Glutamatergic neuron (in vitro differentiated cells): ENCODE measurements around the gene TCEAL6. TPM values are rescaled to one million over a fixed set of nuclear protein-coding genes. Genes with fewer than 3 reads are reported as not detected.
"Not testable (repeated sequence)": the region's sequence is repeated elsewhere in the genome, so short reads cannot be mapped to it uniquely, and the experiment has no call there.

Experiments used
- DNase-seq: peaks from one replicate; pipeline ENCODE4 v3.0.0; 2022
- H3K27ac Mint-ChIP-seq: one replicate; pipeline ENCODE4 v1.8.0; 2020; ENCODE audit warnings: mild to moderate bottlenecking, mixed read lengths, inconsistent platforms; ENCODE audit not compliant: unreplicated experiment
- H3K27me3 Mint-ChIP-seq: one replicate; pipeline ENCODE4 v1.8.0; 2020; ENCODE audit warnings: mild to moderate bottlenecking, moderate library complexity, mixed read lengths, inconsistent platforms; ENCODE audit not compliant: unreplicated experiment
- H3K36me3 Mint-ChIP-seq: one replicate; pipeline ENCODE4 v1.8.0; 2020; ENCODE audit warnings: mild to moderate bottlenecking, mixed read lengths, inconsistent platforms; ENCODE audit not compliant: unreplicated experiment
- H3K4me1 Mint-ChIP-seq: one replicate; pipeline ENCODE4 v1.8.0; 2020; ENCODE audit warnings: mild to moderate bottlenecking, low read depth, mixed read lengths, inconsistent platforms; ENCODE audit not compliant: unreplicated experiment
- H3K4me3 Mint-ChIP-seq: one replicate; pipeline ENCODE4 v1.8.0; 2020; ENCODE audit warnings: mild to moderate bottlenecking, mixed read lengths, inconsistent platforms; ENCODE audit not compliant: unreplicated experiment
- H3K9me3 Mint-ChIP-seq: one replicate; pipeline ENCODE4 v1.8.0; 2020; ENCODE audit warnings: mild to moderate bottlenecking, moderate library complexity, mixed read lengths, inconsistent platforms; ENCODE audit not compliant: unreplicated experiment
- total RNA-seq: library from RNA; stranded (reverse); fragmentation: NEBNext Ultra II Directional; extraction: Animal tissue kit (Norgen Biotek cat#: 25700); gene quantifications from one replicate; pipeline ENCODE4 v1.2.1, GENCODE V29; 2021; ENCODE audit not compliant: unreplicated experiment
- TF ChIP-seq, protein P1 (sequence below): fragments of 200-600 bp; sonication (generic); IDR thresholded peaks from one replicate; pipeline ENCODE4 v1.5.0; 2021; ENCODE audit not compliant: partially characterized antibody, unreplicated experiment

The TCEAL6 gene
- total RNA-seq, 1 donor from 2014 or later: not detected

DNA sequence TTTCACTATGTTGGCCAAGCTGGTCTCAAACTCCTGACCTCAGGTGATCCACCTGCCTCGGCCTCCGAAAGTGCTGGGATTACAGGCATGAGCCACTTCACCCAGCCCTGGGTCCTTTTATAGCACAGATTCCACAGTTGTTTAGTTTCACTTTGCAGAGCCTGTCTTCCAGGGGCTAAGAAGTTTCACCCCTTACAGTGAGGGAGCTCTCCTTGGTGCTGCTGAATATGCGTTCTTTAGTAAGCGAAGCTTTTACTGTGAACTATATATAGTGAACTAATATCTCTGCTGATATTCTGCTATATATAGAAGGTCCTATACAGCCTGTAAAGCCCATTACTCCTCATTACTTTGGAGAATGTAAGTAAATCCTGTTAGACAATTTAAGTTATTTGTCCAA is 4.2 kb downstream of the TCEAL6 start:
- peaks cover 2% of the 10 kb centered on the region for H3K27me3 Mint-ChIP-seq
- TF ChIP-seq, protein P1, sequence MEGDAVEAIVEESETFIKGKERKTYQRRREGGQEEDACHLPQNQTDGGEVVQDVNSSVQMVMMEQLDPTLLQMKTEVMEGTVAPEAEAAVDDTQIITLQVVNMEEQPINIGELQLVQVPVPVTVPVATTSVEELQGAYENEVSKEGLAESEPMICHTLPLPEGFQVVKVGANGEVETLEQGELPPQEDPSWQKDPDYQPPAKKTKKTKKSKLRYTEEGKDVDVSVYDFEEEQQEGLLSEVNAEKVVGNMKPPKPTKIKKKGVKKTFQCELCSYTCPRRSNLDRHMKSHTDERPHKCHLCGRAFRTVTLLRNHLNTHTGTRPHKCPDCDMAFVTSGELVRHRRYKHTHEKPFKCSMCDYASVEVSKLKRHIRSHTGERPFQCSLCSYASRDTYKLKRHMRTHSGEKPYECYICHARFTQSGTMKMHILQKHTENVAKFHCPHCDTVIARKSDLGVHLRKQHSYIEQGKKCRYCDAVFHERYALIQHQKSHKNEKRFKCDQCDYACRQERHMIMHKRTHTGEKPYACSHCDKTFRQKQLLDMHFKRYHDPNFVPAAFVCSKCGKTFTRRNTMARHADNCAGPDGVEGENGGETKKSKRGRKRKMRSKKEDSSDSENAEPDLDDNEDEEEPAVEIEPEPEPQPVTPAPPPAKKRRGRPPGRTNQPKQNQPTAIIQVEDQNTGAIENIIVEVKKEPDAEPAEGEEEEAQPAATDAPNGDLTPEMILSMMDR: no peak
- no peak for DNase-seq
- no peaks in the 10 kb centered on the region for H3K9me3 Mint-ChIP-seq
- no peaks in the 10 kb centered on the region for H3K36me3 Mint-ChIP-seq
- no peak overlapping the region for H3K4me3 Mint-ChIP-seq
- no peak overlapping the region for H3K27ac Mint-ChIP-seq
- peaks cover 3% of the 10 kb centered on the region for H3K4me1 Mint-ChIP-seq

DNA sequence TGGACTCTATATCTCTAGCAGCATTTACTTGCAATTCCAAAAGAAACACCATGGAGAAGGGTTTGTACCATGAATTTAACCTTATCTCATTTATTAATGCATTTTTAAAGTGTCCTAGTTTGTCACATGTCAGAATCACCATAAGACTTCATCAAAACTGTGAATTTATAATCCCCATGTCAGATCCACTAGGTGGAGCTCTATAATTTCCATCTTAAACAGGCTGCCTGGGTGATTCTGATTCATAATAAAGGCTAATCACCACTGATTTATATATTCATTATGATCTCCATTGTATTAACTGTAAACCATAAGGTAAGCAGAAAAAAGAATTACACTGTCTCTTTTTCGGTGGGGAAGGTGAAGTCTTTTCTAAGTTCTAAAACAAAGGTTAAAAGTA is 12.8 kb downstream of the TCEAL6 start:
- Mint-ChIP-seq H3K4me1 (peaks cover 10% of the 10 kb centered on the region), H3K27me3 (peaks cover under 1% of the 10 kb centered on the region)

DNA sequence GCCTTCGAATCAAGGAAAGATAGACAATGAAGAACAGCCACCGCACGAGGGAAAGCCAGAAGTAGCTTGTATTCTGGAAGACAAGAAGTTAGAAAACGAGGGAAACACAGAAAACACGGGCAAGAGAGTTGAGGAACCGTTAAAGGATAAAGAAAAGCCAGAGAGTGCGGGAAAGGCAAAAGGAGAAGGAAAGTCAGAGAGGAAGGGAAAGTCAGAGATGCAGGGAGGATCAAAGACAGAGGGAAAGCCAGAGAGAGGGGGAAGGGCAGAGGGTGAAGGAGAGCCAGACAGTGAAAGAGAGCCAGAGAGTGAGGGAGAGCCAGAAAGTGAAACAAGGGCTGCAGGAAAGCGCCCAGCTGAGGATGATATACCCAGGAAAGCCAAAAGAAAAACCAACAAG is 15.4 kb downstream of the TCEAL6 start:
- TF ChIP-seq, protein P1: no peak
- Mint-ChIP-seq H3K4me1 (peaks cover 10% of the 10 kb centered on the region), H3K4me3 (peak overlapping the region; percentile 44), H3K27ac (peak overlapping the region; percentile 40), H3K9me3 (peaks cover 5% of the 10 kb centered on the region), H3K36me3 (no peaks in the 10 kb centered on the region), H3K27me3 (peaks cover 2% of the 10 kb centered on the region)
- DNase-seq: no peak

More for the DNA sequence above, 12.8 kb downstream of the TCEAL6 start:
- Mint-ChIP-seq H3K4me3 (no peak overlapping the region), H3K9me3 (peaks cover 5% of the 10 kb centered on the region), H3K36me3 (no peaks in the 10 kb centered on the region), H3K27ac (no peak overlapping the region)
- no peak for DNase-seq
- TF ChIP-seq, protein P1: peak; percentile 21

DNA sequence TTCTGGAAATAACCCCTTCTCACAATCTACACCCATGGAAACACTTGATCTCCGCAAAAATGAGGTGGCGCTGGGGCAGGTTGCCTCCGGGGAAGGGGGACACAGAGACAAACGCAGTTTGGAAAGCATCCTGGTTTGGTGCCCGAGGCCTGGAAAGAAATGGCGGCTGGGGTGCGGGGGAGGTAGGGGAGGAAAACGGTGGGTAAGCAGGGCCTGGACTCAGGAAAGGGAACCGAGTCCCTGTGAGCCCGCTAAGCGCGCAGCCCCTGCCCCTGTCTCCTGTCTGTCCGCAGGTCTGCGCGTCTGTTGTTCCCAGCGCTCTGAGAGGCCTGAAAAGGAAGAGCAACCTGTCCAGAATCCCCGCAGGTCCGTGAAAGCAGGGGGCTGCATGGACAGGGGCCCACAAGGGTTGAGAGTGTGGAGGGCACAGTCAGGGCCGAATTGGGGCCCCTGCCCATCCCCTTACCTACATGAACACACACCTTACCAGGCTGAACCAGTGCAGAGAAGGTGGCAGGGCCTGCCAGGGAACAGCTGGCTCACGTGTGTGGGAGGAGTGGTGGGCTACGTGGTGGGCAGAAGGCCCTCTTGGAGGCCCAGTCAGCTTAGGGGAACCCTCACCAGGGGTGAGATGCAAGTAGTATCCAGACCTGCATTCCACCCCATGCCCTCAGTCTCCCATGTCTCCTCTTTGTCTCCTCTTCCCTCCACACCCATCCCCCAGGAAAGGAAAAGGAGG is 16.0 kb downstream of the TCEAL6 start:
- peak overlapping the region; percentile 78 for H3K4me3 Mint-ChIP-seq
- H3K27me3 Mint-ChIP-seq, DNase-seq: not testable (repeated sequence)

DNA sequence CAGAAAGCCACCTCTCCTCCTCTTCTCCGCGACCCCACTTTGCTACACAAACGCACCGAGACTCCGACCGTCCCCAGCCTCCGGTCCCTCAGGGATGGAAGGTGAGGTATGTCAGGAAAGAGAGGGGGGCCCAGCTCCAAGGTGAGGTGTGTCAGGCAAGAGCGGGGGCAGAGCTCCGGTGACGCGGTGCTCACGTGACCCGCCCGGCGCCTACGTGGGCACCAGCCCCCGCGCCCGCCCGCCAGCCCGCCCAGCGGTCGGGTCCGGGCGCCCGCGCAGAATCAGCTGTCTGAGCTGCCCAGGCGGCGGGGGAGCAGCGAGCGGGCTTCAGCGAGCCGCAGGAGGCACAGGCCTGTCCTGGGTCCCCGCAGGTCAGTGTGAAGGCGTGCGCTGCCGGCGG is 16.8 kb downstream of the TCEAL6 start, which contains the start of gene TCEAL2:
TSS of gene TCEAL2 (plus strand) at position 244 of the 400 bp plus-strand sequence. CDS start 1,152 bp downstream, outside the sequence.
- H3K4me3 Mint-ChIP-seq: peak within 1 kb of the TSS; percentile 91
- DNase-seq: peak; percentile 38
- H3K27ac Mint-ChIP-seq, H3K27me3 Mint-ChIP-seq, H3K36me3 Mint-ChIP-seq, H3K4me1 Mint-ChIP-seq, H3K9me3 Mint-ChIP-seq: not testable (repeated sequence)

More for the DNA sequence above, 16.0 kb downstream of the TCEAL6 start:
- not testable (repeated sequence) for H3K36me3 Mint-ChIP-seq, H3K9me3 Mint-ChIP-seq, H3K4me1 Mint-ChIP-seq
- peak overlapping the region; percentile 40 for H3K27ac Mint-ChIP-seq

DNA sequence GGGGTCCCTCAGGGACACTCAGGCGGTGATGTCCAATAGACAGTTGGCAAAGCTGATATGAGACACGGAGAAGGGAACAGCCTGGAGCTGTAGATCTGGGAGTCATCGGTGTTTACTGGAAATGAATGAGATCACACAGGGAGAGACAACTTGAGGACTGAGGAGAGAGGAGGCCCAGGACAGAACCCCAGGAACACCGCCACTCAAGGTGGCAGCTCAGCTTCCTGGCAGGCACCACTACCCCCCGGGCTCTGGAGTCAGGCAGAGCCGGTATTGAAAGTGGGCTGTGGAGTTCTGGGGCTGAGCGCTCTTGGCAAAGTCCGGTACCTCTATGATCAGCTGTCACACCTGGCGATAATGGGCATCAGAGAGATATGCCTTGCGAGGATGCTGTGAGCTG is 17.3 kb downstream of the TCEAL6 start:
- H3K27me3 Mint-ChIP-seq, H3K9me3 Mint-ChIP-seq, H3K27ac Mint-ChIP-seq, DNase-seq, H3K36me3 Mint-ChIP-seq, H3K4me1 Mint-ChIP-seq: not testable (repeated sequence)
- H3K4me3 Mint-ChIP-seq: peak overlapping the region; percentile 91
